GM12878 (cell line): ENCODE data around the gene MYOZ1. TPM values are rescaled to one million over a fixed set of nuclear protein-coding genes. Genes with fewer than 3 reads are reported as not detected.

Experiments used
- ATF7 ChIP-seq: fragments of 450-650 bp; IDR thresholded peaks from 2 replicates; pipeline ENCODE4 v1.6.1; 2016; ENCODE audit warnings: low read depth, mild to moderate bottlenecking
- BMI1 ChIP-seq: fragments of 450-650 bp; IDR thresholded peaks from 2 replicates; pipeline ENCODE4 v1.6.1; 2016; ENCODE audit warnings: mild to moderate bottlenecking, moderate library complexity, borderline replicate concordance
- BRCA1 ChIP-seq: IDR thresholded peaks from 2 replicates; pipeline ENCODE4 v1.6.1; 2011; ENCODE audit warnings: low read depth, low read length, improper control_type of control experiment
- GABPA ChIP-seq: IDR thresholded peaks from 2 replicates; pipeline ENCODE4 v1.6.1; 2014; ENCODE audit warnings: antibody characterized with exemption, low read depth, mild to moderate bottlenecking, inconsistent platforms
- HCFC1 ChIP-seq: fragments of 150-350 bp; IDR thresholded peaks from 2 replicates; pipeline ENCODE4 v1.6.1; 2014; ENCODE audit warnings: low read length
- MEF2A ChIP-seq: IDR thresholded peaks from 2 replicates; pipeline ENCODE4 v1.6.1; 2011; ENCODE audit warnings: low read depth, mild to moderate bottlenecking, low read length, moderate library complexity; ENCODE audit not compliant: insufficient read depth
- NR2F1 ChIP-seq: fragments of 450-650 bp; conservative IDR thresholded peaks from 2 replicates; pipeline ENCODE4 v1.6.1; 2017; ENCODE audit warnings: mild to moderate bottlenecking
- RAD21 ChIP-seq: IDR thresholded peaks from 2 replicates; pipeline ENCODE4 v1.6.1; 2011; ENCODE audit warnings: mild to moderate bottlenecking, low read depth, low read length, moderate library complexity; ENCODE audit not compliant: insufficient read depth
- RUNX3 ChIP-seq: IDR thresholded peaks from 2 replicates; pipeline ENCODE4 v1.6.1; 2012; ENCODE audit warnings: low read length, inconsistent platforms
- polyA plus RNA-seq, 11 experiments: library from polyadenylated mRNA; depleted of rRNA in 4 of 11; unstranded in 6 of 11; stranded (reverse) in 5 of 11; fragments of >200 nt; fragmentation: Nextera tagmentation in 4 of 11; fragmentation: Illumina TruSeq in 1 of 11; extraction: Ambion mirVana in 4 of 11; extraction: Trizol in 1 of 11; gene quantifications; 1 replicate in 1 of 11; 2 replicates in 10 of 11; pipeline versions ENCODE4 v1.2.1 to v1.2.3, GENCODE V29; 2011 to 2016; ENCODE audit warnings: inconsistent platforms in 2 of 11, missing spikeins in 2 of 11, low read depth in 1 of 11
- total RNA-seq, 4 experiments: library from RNA; depleted of rRNA in 3 of 4; stranded (reverse); fragments of >200 nt in 3 of 4; fragmentation: Illumina TruSeq in 1 of 4; extraction: Trizol in 1 of 4; gene quantifications; 2 replicates each; pipeline versions ENCODE4 v1.2.1 to v1.2.3, GENCODE V29; 2013 to 2021
- TF ChIP-seq, protein P1 (sequence below), 3 experiments: IDR thresholded peaks in 2 of 3; conservative IDR thresholded peaks in 1 of 3; 2 replicates each; pipeline ENCODE4 v1.5.1; 2011; ENCODE audit warnings: low read depth in 3 of 3, low read length in 3 of 3, mild to moderate bottlenecking in 3 of 3, control low read depth in 2 of 3, moderate library complexity in 2 of 3, inconsistent platforms in 1 of 3, mixed read lengths in 1 of 3; ENCODE audit not compliant: control insufficient read depth in 2 of 3, insufficient read depth in 1 of 3; ENCODE audit errors: extremely low read depth in 1 of 3
- TF ChIP-seq, protein P2 (sequence below): IDR thresholded peaks from 2 replicates; pipeline ENCODE4 v1.6.1; 2011; ENCODE audit warnings: low read depth, low read length, improper control_type of control experiment, borderline replicate concordance

MYOZ1 gene
- total and polyA plus RNA-seq, 10 of the 15 experiments (the other 5 are each of a cell fraction or from before 2014, with no cell fraction given), result 0.05 to 2.0 (median 0.62) TPM

DNA sequence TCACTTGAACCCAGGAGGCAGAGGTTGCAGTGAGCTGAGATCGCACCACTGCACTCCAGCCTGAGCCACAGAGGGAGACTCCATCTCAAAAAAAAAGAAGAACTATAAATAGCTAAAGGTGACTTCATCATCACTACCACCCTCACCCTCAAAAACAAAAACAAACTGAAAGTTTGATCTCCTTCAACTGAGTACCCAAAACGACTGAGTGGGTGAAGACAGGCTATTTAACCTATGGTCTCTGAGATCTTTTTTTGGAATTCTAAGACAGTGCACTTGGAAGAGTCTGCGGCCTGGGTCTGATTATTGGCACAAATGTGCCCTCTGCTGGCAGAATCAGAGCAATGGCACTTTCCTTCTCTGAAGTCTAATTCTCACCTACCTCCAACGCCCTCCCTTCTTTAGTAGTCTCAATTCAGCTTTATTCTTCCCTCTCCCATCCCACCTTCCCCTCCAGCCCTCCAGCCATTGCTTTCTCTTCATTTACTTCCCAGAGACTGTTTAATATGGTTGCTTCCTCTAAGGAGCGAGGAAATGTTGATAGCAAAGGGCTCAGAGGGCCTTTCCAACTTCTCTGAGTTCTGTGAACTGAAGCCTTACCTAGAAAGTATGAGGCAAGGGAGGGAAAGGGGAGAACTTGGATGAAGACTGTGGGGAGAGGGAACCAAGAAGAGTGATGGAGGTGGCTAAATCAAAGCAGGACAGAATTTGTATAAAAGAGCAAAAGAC is 2.9 kb upstream of the MYOZ1 start (continued):
- TF ChIP-seq, protein P1, sequence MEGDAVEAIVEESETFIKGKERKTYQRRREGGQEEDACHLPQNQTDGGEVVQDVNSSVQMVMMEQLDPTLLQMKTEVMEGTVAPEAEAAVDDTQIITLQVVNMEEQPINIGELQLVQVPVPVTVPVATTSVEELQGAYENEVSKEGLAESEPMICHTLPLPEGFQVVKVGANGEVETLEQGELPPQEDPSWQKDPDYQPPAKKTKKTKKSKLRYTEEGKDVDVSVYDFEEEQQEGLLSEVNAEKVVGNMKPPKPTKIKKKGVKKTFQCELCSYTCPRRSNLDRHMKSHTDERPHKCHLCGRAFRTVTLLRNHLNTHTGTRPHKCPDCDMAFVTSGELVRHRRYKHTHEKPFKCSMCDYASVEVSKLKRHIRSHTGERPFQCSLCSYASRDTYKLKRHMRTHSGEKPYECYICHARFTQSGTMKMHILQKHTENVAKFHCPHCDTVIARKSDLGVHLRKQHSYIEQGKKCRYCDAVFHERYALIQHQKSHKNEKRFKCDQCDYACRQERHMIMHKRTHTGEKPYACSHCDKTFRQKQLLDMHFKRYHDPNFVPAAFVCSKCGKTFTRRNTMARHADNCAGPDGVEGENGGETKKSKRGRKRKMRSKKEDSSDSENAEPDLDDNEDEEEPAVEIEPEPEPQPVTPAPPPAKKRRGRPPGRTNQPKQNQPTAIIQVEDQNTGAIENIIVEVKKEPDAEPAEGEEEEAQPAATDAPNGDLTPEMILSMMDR (IDR thresholded peaks at IDR 0.05 in 2 of 3, conservative IDR thresholded peaks at IDR 0.05 in 1 of 3; ENCODE audit: control insufficient read depth in 2 of 3, extremely low read depth in 1 of 3, insufficient read depth in 1 of 3, low read depth in 3 of 3, low read length in 3 of 3), result peak; percentile 79 to 91 (median 81); a peak in 5 of 6 replicates
- TF ChIP-seq ATF7, result peak; percentile 97
- peak; percentile 85 for TF ChIP-seq MEF2A
- 0 out of 2 replicates have a peak, but pooled peaks have one; percentile 3 for TF ChIP-seq NR2F1
- no peak for TF ChIP-seq GABPA
- TF ChIP-seq, protein P2, sequence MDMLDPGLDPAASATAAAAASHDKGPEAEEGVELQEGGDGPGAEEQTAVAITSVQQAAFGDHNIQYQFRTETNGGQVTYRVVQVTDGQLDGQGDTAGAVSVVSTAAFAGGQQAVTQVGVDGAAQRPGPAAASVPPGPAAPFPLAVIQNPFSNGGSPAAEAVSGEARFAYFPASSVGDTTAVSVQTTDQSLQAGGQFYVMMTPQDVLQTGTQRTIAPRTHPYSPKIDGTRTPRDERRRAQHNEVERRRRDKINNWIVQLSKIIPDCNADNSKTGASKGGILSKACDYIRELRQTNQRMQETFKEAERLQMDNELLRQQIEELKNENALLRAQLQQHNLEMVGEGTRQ, result no peak
- TF ChIP-seq RUNX3, result peak; percentile 27; the same call in 1 of the 2 replicates
- no peak for TF ChIP-seq BRCA1
- TF ChIP-seq RAD21, result peak; percentile 86
- TF ChIP-seq HCFC1, result no peak
- TF ChIP-seq BMI1, result 0 out of 2 replicates have a peak, but pooled peaks have one; percentile 19
